ENCODE results near the gene CDH23.

Gene CDH23

DNA sequence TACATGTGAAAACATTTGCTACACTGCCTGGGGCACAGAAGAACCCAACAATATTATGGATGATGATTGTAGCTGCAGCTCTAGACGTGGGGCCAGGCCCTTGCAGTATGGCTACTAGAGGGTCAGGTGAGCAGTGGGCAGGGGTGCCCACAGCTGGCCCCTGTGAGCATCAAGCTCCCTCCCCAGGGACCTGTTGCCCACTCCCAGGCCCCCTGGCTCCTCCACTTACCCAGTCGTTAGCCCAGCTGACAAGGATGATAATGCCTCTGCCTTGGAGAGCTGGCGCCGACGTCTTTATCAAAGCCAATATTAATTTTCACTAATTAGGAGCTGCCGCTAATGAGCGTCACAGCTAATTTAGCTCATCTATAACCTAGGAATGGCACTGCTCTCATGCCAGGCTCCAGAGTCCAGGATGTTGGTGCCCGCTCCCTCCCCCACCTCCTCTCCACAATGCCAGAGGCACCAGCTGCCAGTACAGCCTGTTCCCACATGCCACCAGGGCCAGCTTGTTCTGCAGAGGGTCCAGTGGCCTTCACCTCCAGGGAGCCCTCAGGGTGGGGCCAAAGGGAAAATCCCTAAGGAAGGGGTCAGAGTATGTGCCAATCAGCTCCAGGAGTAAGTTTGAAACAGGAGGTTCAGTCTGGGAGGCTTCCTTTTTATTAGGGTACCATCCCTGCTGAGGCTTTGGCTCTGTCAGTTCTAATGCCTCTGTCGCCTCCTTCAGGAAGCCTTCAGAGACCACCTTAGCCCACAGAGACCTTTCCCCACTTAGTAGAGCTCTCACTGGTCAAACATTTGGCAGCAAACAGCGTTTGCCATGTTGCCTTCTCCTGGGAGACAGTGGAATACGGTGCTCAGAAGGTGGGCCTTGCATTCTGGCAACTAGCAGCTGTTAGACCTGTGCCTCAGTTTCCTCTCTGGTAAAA lies 77.2 kb downstream of the CDH23 start:
- Histone ChIP-seq H3K27ac (ENCODE audit: low read length) (no peak overlapping the region), H3K9me3 (ENCODE audit: insufficient read depth, low read depth, low read length) (no peaks in the 10 kb centered on the region), H3K27me3 (ENCODE audit: insufficient read depth, low read length) (no peaks in the 10 kb centered on the region; the same call in 1 of the 2 replicates), H3K36me3 (ENCODE audit: insufficient read depth, low read depth, low read length) (no peaks in the 10 kb centered on the region), H3K9ac (ENCODE audit: low read depth, low read length) (no peak overlapping the region), H3K4me3 (ENCODE audit: low read length) (no peak overlapping the region), H3K4me1 (ENCODE audit: insufficient read depth, low read length) (peaks cover 8% of the 10 kb centered on the region; the same call in 1 of the 2 replicates)

DNA sequence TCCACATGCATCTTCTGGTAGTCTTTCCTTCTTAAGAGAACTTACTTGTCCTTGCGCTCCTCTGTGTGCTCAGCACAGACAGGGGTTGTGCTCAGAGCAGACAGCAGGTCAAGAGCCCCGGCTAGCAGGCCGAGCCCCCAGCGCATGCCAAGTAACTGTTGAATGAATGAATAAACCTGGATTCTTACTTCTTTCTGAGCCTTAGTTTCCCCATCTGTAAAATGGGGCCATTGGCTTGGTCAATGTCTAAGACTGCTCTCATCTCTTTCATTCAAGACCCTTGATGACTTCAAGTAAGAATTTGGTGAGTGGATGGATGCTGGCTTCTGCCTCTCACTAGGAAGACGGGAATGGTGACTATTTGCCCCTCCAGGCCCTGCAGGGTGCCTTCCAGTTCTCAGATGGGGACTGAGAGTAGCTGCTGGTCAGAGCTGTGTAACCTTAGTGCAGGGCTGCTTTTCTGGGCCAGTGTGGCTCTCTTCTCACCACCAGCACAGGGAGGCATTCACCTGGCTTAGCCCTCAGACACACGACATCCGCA lies 78.1 kb downstream of the CDH23 start:
- no peak overlapping the region for H3K27ac ChIP-seq (ENCODE audit: low read length)
- H3K9me3 ChIP-seq (ENCODE audit: insufficient read depth, low read depth, low read length): no peaks in the 10 kb centered on the region
- peaks cover 8% of the 10 kb centered on the region; the same call in 1 of the 2 replicates for H3K4me1 ChIP-seq (ENCODE audit: insufficient read depth, low read length)
- no peak overlapping the region for H3K4me3 ChIP-seq (ENCODE audit: low read length)
- H3K9ac ChIP-seq (ENCODE audit: low read depth, low read length): no peak overlapping the region
- no peaks in the 10 kb centered on the region; the same call in 1 of the 2 replicates for H3K27me3 ChIP-seq (ENCODE audit: insufficient read depth, low read length)
- H3K36me3 ChIP-seq (ENCODE audit: insufficient read depth, low read depth, low read length): no peaks in the 10 kb centered on the region

DNA sequence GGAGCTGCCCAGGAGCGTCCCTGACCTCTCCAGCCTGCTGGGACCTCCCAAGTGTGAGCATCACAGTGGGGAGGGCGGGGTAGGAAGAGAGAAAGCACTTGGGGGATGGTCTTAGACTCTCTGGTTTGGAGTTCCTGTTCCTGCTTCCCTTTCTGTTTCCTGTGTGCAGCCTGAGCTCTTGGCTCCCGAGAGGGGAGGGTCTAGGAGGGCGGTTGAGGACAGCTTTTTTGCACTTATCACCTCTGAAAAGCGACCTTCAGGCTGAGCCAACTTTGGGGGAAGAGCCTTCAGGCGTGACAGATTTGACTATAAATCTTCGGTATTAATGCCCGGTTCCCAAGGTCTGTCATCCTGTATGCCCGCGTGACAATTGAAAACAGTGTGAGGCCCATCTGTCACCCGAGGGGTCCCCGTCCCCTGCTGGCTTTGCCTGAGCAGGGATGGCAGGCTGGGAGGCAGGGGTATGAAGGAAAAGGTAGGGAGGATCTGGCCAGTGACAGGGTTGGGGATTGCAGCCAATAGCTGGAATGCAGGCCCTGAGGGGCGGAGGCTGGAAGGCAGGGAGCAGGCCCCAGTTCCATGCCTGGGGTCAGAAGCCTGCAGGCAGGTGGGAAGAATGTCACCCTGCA lies 78.6 kb downstream of the CDH23 start:
- H3K9me3 ChIP-seq (ENCODE audit: insufficient read depth, low read depth, low read length): no peaks in the 10 kb centered on the region
- H3K4me3 ChIP-seq (ENCODE audit: low read length): no peak overlapping the region
- no peaks in the 10 kb centered on the region; the same call in 1 of the 2 replicates for H3K27me3 ChIP-seq (ENCODE audit: insufficient read depth, low read length)
- no peak overlapping the region for H3K9ac ChIP-seq (ENCODE audit: low read depth, low read length)
- no peak overlapping the region for H3K27ac ChIP-seq (ENCODE audit: low read length)
- H3K4me1 ChIP-seq (ENCODE audit: insufficient read depth, low read length): peaks cover 8% of the 10 kb centered on the region; the same call in 1 of the 2 replicates
- H3K36me3 ChIP-seq (ENCODE audit: insufficient read depth, low read depth, low read length): no peaks in the 10 kb centered on the region

DNA sequence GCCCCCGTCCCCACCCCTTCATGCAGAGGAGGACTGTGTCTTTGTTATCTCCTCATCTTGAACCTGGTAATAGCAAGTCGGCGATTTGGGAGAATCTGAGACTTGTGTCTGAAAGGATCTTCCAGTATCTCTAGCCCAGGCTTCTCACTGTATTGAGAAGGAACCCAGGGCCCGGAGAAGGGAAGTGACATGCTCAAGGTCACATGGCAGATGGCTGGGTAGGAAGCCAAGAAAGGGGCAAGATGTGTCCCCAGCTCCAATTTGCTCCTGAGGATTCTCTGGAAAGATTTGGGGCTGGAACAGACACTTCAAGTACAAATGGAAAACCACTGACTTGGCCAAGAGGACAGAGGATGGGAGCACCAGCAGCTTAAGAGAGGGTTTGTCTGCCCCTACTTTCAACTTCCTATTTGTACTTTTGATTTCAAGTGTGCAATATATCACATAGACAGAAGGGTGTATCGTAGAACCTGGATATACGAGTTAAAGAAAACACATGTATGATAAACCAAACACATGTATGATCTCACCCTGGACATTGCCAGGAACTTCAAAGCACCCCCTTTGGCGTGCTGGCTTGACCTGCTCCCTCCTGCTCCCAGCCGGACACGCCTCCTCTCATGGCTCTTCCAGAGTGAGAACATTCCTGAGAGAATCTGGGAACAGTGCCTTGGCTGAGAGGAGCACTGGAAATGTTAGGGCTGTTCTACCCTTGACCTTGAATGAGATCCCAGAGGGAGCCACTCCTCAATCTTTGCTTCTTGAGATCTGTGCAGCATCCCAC lies 79.7 kb downstream of the CDH23 start:
- Histone ChIP-seq H3K9ac (ENCODE audit: low read depth, low read length) (no peak overlapping the region), H3K27ac (ENCODE audit: low read length) (no peak overlapping the region), H3K4me1 (ENCODE audit: insufficient read depth, low read length) (peaks cover 8% of the 10 kb centered on the region; the same call in 1 of the 2 replicates), H3K9me3 (ENCODE audit: insufficient read depth, low read depth, low read length) (no peaks in the 10 kb centered on the region), H3K27me3 (ENCODE audit: insufficient read depth, low read length) (no peaks in the 10 kb centered on the region; the same call in 1 of the 2 replicates), H3K36me3 (ENCODE audit: insufficient read depth, low read depth, low read length) (no peaks in the 10 kb centered on the region), H3K4me3 (ENCODE audit: low read length) (no peak overlapping the region)

DNA sequence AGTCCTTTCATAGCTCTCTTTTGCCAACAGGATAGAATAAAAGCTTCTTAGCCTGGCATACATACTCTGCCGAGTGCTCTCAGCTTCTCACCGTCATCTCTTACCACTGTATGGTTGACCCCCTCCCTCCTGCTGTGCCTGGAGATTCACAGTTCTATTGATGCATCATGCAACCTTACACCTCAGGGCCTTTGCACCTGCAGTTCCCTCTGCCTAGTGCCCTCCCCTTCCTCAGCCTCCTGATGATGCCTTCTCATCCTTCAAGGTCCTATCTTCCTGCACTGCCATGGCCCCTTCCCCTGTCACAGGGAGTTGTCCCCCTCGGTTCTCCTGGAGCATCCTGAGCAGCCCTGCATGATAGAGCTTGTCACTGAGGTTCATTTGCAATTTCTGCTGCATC lies 81.5 kb downstream of the CDH23 start:
- H3K27ac ChIP-seq (ENCODE audit: low read length): no peak overlapping the region
- H3K36me3 ChIP-seq (ENCODE audit: insufficient read depth, low read depth, low read length): no peaks in the 10 kb centered on the region
- H3K4me3 ChIP-seq (ENCODE audit: low read length): no peak overlapping the region
- H3K9me3 ChIP-seq (ENCODE audit: insufficient read depth, low read depth, low read length): no peaks in the 10 kb centered on the region
- no peaks in the 10 kb centered on the region; the same call in 1 of the 2 replicates for H3K27me3 ChIP-seq (ENCODE audit: insufficient read depth, low read length)
- no peak overlapping the region for H3K9ac ChIP-seq (ENCODE audit: low read depth, low read length)
- peaks cover 8% of the 10 kb centered on the region; the same call in 1 of the 2 replicates for H3K4me1 ChIP-seq (ENCODE audit: insufficient read depth, low read length)

DNA sequence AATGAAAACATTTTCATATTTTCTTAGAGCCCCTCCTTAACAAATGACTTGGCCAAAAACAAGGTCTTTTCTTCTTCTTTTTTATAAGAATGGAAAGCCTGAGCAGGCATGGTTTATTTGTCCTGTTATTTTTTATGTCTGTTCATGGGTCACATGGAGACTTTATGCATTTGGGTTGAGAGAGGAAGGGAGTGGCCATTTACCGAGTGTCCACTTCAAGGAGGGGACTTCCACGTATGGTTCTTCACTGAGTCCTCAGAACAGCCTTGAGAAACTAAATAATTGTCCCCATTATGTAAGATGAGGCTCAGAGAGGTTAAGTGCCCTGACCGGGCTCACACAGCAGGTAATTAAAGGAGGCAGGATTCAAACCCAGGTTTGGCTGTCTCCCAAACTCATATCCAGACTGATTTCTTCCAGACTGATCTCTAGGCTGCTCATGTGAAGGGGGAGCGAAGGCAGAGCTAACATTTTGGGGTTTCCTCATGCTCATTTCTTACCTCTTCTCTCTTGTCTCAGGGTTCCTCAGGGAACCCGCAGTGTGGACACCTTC lies 82.2 kb downstream of the CDH23 start:
- Histone ChIP-seq H3K9me3 (ENCODE audit: insufficient read depth, low read depth, low read length) (no peaks in the 10 kb centered on the region), H3K27ac (ENCODE audit: low read length) (no peak overlapping the region), H3K36me3 (ENCODE audit: insufficient read depth, low read depth, low read length) (no peaks in the 10 kb centered on the region), H3K9ac (ENCODE audit: low read depth, low read length) (no peak overlapping the region), H3K27me3 (ENCODE audit: insufficient read depth, low read length) (no peaks in the 10 kb centered on the region; the same call in 1 of the 2 replicates), H3K4me1 (ENCODE audit: insufficient read depth, low read length) (peaks cover 8% of the 10 kb centered on the region; the same call in 1 of the 2 replicates), H3K4me3 (ENCODE audit: low read length) (no peak overlapping the region)

DNA sequence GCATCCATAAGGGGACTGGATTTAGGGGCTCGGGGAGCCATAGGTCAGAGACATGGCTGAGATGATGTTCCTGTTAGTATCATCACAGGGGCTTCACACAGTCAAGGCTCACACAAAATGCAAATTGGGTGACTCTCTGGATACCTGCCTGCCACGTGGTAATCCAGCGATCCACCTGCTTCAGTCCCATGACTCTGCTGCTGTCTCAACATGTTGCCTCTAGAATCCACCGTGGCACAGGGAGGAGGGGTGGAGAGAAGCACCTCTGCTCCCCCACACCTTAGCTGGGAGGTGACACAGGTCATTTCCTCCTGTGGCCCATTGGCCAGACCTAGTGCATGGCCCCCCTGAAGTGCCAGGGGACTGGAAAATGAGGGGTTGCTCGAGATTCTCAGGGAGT lies 83.1 kb downstream of the CDH23 start:
- no peak overlapping the region for H3K4me3 ChIP-seq (ENCODE audit: low read length)
- no peaks in the 10 kb centered on the region for H3K36me3 ChIP-seq (ENCODE audit: insufficient read depth, low read depth, low read length)
- H3K9ac ChIP-seq (ENCODE audit: low read depth, low read length): no peak overlapping the region
- H3K27ac ChIP-seq (ENCODE audit: low read length): no peak overlapping the region
- H3K9me3 ChIP-seq (ENCODE audit: insufficient read depth, low read depth, low read length): no peaks in the 10 kb centered on the region
- no peaks in the 10 kb centered on the region; the same call in 1 of the 2 replicates for H3K27me3 ChIP-seq (ENCODE audit: insufficient read depth, low read length)
- peaks cover 8% of the 10 kb centered on the region; the same call in 1 of the 2 replicates for H3K4me1 ChIP-seq (ENCODE audit: insufficient read depth, low read length)

DNA sequence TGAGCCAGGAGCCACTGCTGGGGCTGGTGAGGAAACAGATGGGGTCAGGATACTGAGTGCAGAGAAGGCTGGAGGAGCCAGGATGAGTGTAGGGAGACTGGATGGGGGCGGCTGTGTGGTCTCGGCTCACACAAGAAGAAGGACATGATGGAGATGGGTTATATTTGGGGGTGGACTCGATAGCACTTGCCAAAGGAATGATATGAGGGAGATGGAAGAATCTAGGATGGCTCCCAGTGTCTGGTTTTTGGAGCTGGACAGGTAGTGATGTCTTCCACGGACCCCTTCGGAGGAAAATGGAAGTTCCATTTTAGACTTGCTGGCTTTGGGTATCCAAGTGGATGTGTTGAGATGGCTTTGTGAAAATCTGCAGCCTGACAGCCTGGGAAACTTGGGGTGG lies 83.9 kb downstream of the CDH23 start:
- Histone ChIP-seq H3K27ac (ENCODE audit: low read length) (no peak overlapping the region), H3K36me3 (ENCODE audit: insufficient read depth, low read depth, low read length) (no peaks in the 10 kb centered on the region), H3K4me1 (ENCODE audit: insufficient read depth, low read length) (no peaks in the 10 kb centered on the region; the same call in 1 of the 2 replicates), H3K9ac (ENCODE audit: low read depth, low read length) (no peak overlapping the region), H3K4me3 (ENCODE audit: low read length) (no peak overlapping the region), H3K27me3 (ENCODE audit: insufficient read depth, low read length) (no peaks in the 10 kb centered on the region; the same call in 1 of the 2 replicates), H3K9me3 (ENCODE audit: insufficient read depth, low read depth, low read length) (no peaks in the 10 kb centered on the region)

DNA sequence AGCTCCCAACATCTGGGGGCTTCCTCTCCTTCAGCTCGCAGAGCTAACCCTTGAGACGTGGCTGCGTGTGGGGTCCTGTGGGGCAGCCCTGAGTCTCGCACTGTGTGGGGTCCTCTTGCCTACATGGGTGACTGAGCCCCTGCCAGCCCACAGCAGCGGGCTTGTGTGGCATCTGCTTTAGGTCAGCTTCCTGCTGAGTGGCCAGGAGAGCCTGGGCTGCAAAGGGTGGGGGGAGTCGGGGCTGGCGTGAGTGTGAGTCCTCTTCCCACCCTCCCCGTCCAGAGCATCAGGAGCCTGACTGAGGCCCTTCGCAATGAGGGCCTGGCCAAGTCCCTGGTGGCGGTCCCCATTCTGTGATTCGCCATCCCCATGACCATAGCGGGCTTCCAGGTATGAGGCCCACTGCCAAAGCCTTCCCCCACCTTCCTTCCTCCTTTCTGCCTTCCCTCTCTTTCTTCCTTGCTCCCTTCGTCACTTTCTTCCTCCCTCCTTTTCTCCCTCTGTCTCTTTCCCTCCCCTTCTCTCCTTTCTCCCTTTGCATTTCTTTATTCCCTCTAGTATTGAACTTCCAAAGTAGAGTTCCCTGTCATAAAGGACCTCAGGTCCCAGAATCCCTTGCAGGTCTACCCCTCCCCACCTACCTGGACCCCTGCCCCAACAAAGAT lies 85.2 kb downstream of the CDH23 start:
- Histone ChIP-seq H3K27me3 (ENCODE audit: insufficient read depth, low read length) (no peaks in the 10 kb centered on the region; the same call in 1 of the 2 replicates), H3K9me3 (ENCODE audit: insufficient read depth, low read depth, low read length) (no peaks in the 10 kb centered on the region)

DNA sequence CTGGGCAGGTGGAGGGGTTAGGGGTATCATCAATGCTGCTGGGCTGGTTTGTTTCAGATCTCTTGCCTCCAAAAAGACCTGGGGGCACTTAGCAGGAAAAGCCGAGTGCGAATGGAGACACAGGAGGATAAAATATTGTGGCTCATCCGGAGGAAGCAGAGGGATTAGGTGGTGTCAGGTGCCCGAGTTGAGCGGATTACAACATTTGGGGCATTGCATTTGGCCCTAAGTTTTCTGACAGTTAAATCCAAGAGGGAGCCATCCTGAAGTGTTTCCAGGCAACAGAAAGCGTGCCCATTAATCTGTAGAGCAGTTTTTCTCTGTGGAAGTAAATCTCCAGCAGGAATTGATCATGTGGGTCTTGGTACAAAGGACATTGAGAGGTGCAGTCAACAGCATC lies 85.9 kb downstream of the CDH23 start:
- no peak overlapping the region for H3K9ac ChIP-seq (ENCODE audit: low read depth, low read length)
- no peaks in the 10 kb centered on the region; the same call in 1 of the 2 replicates for H3K27me3 ChIP-seq (ENCODE audit: insufficient read depth, low read length)
- no peaks in the 10 kb centered on the region for H3K9me3 ChIP-seq (ENCODE audit: insufficient read depth, low read depth, low read length)
- no peak overlapping the region for H3K4me3 ChIP-seq (ENCODE audit: low read length)
- no peaks in the 10 kb centered on the region for H3K36me3 ChIP-seq (ENCODE audit: insufficient read depth, low read depth, low read length)
- H3K4me1 ChIP-seq (ENCODE audit: insufficient read depth, low read length): no peaks in the 10 kb centered on the region
- H3K27ac ChIP-seq (ENCODE audit: low read length): no peak overlapping the region

More for the DNA sequence above, 85.2 kb downstream of the CDH23 start:
- Histone ChIP-seq H3K36me3 (ENCODE audit: insufficient read depth, low read depth, low read length) (no peaks in the 10 kb centered on the region), H3K9ac (ENCODE audit: low read depth, low read length) (no peak overlapping the region), H3K4me1 (ENCODE audit: insufficient read depth, low read length) (no peaks in the 10 kb centered on the region), H3K27ac (ENCODE audit: low read length) (no peak overlapping the region), H3K4me3 (ENCODE audit: low read length) (no peak overlapping the region)

Data from iPS-20b (cell line).